ENCODE results near the gene FYN. TPM values are rescaled to one million over a fixed set of nuclear protein-coding genes. Genes with fewer than 3 reads are reported as not detected.

Gene FYN
- total RNA-seq, 2 donors from 2014 or later: 13.7 to 103 TPM

GRCh38 chr6:111623046-111623718 lies 250.1 kb downstream of the FYN start:
- 52% methylated on average over 9 of the region's 9 CpGs for WGBS
- DNase-seq (ENCODE audit: low spot score): peak; percentile 65

DNA sequence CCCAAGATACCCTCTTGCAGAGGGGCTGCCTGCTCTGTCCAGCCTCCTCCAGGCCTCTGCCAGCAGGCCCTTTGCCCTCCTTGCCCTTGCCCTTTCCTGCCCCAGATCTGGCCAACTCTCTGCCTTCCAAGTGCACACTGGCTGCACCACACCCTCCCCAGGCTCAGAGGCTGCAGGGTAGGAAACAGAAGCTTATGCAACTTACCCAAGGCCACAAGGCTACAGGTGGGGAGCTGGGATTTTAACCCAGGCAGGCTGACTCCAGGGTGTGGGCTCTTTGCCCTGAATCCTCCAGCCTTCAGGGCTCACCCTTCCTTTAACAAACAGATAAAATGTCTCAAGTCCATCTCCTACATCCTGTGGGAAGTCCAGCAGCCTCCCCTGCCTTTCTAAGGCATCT lies 253.1 kb downstream of the FYN start:
- no peaks in the 10 kb centered on the region for H3K9me3 ChIP-seq
- no peak for TF ChIP-seq POLR2AphosphoS5 (IDR thresholded peaks at IDR 0.05)
- no peak for TF ChIP-seq POLR2A (IDR thresholded peaks at IDR 0.05)
- TF ChIP-seq, protein P1, sequence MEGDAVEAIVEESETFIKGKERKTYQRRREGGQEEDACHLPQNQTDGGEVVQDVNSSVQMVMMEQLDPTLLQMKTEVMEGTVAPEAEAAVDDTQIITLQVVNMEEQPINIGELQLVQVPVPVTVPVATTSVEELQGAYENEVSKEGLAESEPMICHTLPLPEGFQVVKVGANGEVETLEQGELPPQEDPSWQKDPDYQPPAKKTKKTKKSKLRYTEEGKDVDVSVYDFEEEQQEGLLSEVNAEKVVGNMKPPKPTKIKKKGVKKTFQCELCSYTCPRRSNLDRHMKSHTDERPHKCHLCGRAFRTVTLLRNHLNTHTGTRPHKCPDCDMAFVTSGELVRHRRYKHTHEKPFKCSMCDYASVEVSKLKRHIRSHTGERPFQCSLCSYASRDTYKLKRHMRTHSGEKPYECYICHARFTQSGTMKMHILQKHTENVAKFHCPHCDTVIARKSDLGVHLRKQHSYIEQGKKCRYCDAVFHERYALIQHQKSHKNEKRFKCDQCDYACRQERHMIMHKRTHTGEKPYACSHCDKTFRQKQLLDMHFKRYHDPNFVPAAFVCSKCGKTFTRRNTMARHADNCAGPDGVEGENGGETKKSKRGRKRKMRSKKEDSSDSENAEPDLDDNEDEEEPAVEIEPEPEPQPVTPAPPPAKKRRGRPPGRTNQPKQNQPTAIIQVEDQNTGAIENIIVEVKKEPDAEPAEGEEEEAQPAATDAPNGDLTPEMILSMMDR (IDR thresholded peaks at IDR 0.05): no peak
- no peak for DNase-seq (ENCODE audit: low spot score)

More at GRCh38 chr6:111623046-111623718, 250.1 kb downstream of the FYN start:
- no peaks in the 10 kb centered on the region for H3K9me3 ChIP-seq
- intact Hi-C loops (cut with DNase I): no loop called here
- H3K36me3 ChIP-seq: no peaks in the 10 kb centered on the region
- no peaks in the 10 kb centered on the region for H3K27me3 ChIP-seq (replicated peaks; ENCODE audit: insufficient read depth)
- TF ChIP-seq, protein P1 (IDR thresholded peaks at IDR 0.05): no peak
- TF ChIP-seq POLR2AphosphoS5 (IDR thresholded peaks at IDR 0.05): peak; percentile 48
- H3K4me1 ChIP-seq (replicated peaks): no peaks in the 10 kb centered on the region
- H3K27ac ChIP-seq: peak overlapping the region in 1 of 2 donors; percentile 19
- H3K4me3 ChIP-seq: no peak overlapping the region

DNA sequence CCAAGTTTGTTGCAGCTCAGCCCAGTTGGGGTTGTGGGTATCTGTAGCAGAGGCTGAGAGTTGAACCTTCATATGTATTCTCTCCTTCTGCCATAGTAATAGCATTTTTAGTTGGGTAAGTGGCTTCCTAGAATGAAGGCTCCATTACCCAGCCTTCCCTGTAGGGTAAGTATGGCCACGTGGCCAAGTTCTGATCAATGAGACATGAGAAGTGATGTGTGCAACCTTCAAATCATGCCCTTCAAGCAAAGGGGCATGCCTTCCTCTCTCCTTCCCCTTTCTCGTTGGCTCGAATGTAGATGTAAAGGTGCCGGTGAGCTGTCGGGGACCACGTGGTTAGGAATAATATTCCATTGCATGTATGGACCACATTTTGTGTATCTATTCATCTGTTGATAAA lies 254.8 kb downstream of the FYN start:
- Histone ChIP-seq H3K9me3 (no peaks in the 10 kb centered on the region), H3K4me1 (replicated peaks) (no peaks in the 10 kb centered on the region), H3K27me3 (replicated peaks; ENCODE audit: insufficient read depth) (no peaks in the 10 kb centered on the region), H3K4me3 (no peak overlapping the region), H3K27ac (no peak overlapping the region), H3K36me3 (no peaks in the 10 kb centered on the region)
- no peak for DNase-seq (ENCODE audit: low spot score)
- TF ChIP-seq, protein P1 (IDR thresholded peaks at IDR 0.05): no peak
- TF ChIP-seq POLR2A (IDR thresholded peaks at IDR 0.05) (no peak), POLR2AphosphoS5 (IDR thresholded peaks at IDR 0.05) (no peak)
- intact Hi-C loops (cut with DNase I): no loop called here
- WGBS: 91% methylated on average over 6 of the region's 6 CpGs

More for the DNA sequence above, 253.1 kb downstream of the FYN start:
- Histone ChIP-seq H3K36me3 (no peaks in the 10 kb centered on the region), H3K27ac (no peak overlapping the region), H3K27me3 (replicated peaks; ENCODE audit: insufficient read depth) (no peaks in the 10 kb centered on the region), H3K4me1 (replicated peaks) (no peaks in the 10 kb centered on the region), H3K4me3 (no peak overlapping the region)
- intact Hi-C loops (cut with DNase I): no loop called here

DNA sequence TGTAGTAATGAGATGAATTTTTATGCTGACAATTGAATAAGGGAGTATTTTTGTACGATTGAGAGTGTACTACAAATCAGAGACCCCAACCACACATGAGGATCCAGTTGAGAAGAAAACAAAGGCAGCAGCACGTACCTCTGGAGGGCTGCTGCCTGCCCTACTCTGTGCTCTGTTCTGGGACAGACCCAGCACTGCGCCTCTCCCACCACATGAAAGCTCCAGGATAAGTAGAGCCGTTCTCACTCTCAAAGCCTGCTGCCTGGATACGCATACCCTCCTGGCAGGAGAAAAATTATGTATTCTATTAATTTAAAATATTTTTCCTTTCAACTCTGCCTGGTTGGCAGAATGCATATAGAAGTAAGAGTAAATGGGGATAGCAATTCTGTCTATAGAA lies 256.1 kb downstream of the FYN start:
- H3K36me3 ChIP-seq: no peaks in the 10 kb centered on the region
- H3K4me3 ChIP-seq: no peak overlapping the region
- no peaks in the 10 kb centered on the region for H3K9me3 ChIP-seq
- no peak overlapping the region for H3K27ac ChIP-seq
- TF ChIP-seq POLR2A (IDR thresholded peaks at IDR 0.05): no peak
- H3K27me3 ChIP-seq (replicated peaks; ENCODE audit: insufficient read depth): no peaks in the 10 kb centered on the region
- WGBS: 85% methylated on average over 5 of the region's 5 CpGs
- no peak for DNase-seq (ENCODE audit: low spot score)
- no peaks in the 10 kb centered on the region for H3K4me1 ChIP-seq (replicated peaks)
- intact Hi-C loops (cut with DNase I): no loop called here

DNA sequence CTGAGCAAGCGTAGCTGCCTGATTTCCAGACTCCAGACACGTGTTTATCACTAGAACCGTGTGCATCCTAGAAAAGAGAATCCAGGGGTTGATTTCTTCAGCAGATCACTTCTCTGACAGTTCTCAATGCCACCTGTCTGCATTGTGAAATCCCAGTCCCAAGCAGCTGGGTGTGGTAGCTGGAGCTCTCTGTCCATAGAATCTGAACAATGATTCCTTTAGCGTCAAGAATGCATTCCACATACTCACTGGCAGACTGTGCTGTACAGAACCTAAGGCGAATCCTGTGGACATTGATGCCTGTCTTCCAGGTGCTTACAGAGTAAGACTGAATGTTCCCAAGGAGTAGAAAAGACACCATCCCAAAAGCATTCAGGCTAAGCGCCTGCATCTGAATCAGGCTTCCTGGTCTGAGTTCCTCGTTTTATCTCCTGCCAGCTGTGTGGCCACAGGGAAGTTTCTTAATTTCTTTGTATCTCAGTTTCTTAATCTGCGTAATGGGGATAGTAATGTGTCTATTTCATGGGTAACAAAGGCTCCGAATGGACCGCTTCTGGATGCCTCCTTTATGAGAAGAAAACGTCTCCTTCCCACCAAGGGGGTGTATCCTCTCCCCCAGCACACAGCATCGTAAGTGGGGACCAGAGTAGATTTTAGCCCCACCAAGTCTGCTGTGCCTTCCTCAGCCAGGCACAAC lies 257.2 kb downstream of the FYN start:
- TF ChIP-seq POLR2A (IDR thresholded peaks at IDR 0.05) (no peak), POLR2AphosphoS5 (IDR thresholded peaks at IDR 0.05) (no peak)
- TF ChIP-seq, protein P1 (IDR thresholded peaks at IDR 0.05): no peak
- no peaks in the 10 kb centered on the region for H3K4me1 ChIP-seq (replicated peaks)
- intact Hi-C loops (cut with DNase I): no loop called here
- H3K9me3 ChIP-seq: no peaks in the 10 kb centered on the region
- H3K36me3 ChIP-seq: no peaks in the 10 kb centered on the region
- WGBS: 81% methylated on average over 12 of the region's 12 CpGs
- no peak for DNase-seq (ENCODE audit: low spot score)
- no peaks in the 10 kb centered on the region for H3K27me3 ChIP-seq (replicated peaks; ENCODE audit: insufficient read depth)
- no peak overlapping the region for H3K4me3 ChIP-seq
- H3K27ac ChIP-seq: no peak overlapping the region
